Activated CD8-positive, alpha-beta T cell treated with anti-CD3 and anti-CD28 coated beads for 36 hours (primary cell): Measurements from ENCODE around the gene SH3BP4. TPM values are rescaled to one million over a fixed set of nuclear protein-coding genes. Genes with fewer than 3 reads are reported as not detected.

ENCODE experiments used
- ATAC-seq: fragments of 200-7000 bp; cut with Tn5 transposase; one replicate; pipeline ENCODE4 v1.10.0; 2021; ENCODE audit warnings: mild to moderate bottlenecking, moderate library complexity
- CTCF ChIA-PET: fragments of 350-600 bp; sonication (Branson Sonifier 250); formaldehyde crosslinking; loops from one replicate; lab custom pipeline; 2021; ENCODE audit warnings: antibody characterized with exemption; lab: Charles Lee
- POLR2A ChIA-PET: fragments of 350-600 bp; sonication (Branson Sonifier 250); formaldehyde crosslinking; loops from one replicate; lab custom pipeline; 2021; ENCODE audit warnings: antibody characterized with exemption; lab: Charles Lee
- DNase-seq: peaks from one replicate; pipeline ENCODE4 v3.0.0-alpha.2; 2020
- H3K27ac Mint-ChIP-seq: one replicate; pipeline ENCODE4 v1.8.0; 2021; ENCODE audit warnings: mild to moderate bottlenecking, mixed read lengths
- H3K27me3 Mint-ChIP-seq: one replicate; pipeline ENCODE4 v1.8.0; 2021; ENCODE audit warnings: mixed read lengths
- H3K36me3 Mint-ChIP-seq: one replicate; pipeline ENCODE4 v1.8.0; 2021; ENCODE audit warnings: low read depth, mixed read lengths
- H3K4me1 Mint-ChIP-seq: one replicate; pipeline ENCODE4 v1.8.0; 2021; ENCODE audit warnings: low read depth, mixed read lengths
- H3K4me3 Mint-ChIP-seq: one replicate; pipeline ENCODE4 v1.8.0; 2021; ENCODE audit warnings: mild to moderate bottlenecking, moderate library complexity, mixed read lengths
- H3K9me3 Mint-ChIP-seq: one replicate; pipeline ENCODE4 v1.8.0; 2021; ENCODE audit warnings: mixed read lengths
- intact Hi-C: fragments of 100-400 bp; cut with micrococcal nuclease; formaldehyde crosslinking; loops from one replicate; pipeline ENCODE4 v1.10.0; 2022
- total RNA-seq, 2 experiments: library from RNA; stranded (reverse); gene quantifications; one replicate each; pipeline ENCODE4 v1.2.3, GENCODE V29; 2021
- TF ChIP-seq, protein P1 (sequence below): fragments of 200-600 bp; IDR thresholded peaks from one replicate; pipeline ENCODE4 v1.8.0; 2022; ENCODE audit warnings: antibody characterized with exemption, mild to moderate bottlenecking

Gene SH3BP4
- total RNA-seq, 2 experiments from 2014 or later, result 0.14 to 0.54 TPM

DNA sequence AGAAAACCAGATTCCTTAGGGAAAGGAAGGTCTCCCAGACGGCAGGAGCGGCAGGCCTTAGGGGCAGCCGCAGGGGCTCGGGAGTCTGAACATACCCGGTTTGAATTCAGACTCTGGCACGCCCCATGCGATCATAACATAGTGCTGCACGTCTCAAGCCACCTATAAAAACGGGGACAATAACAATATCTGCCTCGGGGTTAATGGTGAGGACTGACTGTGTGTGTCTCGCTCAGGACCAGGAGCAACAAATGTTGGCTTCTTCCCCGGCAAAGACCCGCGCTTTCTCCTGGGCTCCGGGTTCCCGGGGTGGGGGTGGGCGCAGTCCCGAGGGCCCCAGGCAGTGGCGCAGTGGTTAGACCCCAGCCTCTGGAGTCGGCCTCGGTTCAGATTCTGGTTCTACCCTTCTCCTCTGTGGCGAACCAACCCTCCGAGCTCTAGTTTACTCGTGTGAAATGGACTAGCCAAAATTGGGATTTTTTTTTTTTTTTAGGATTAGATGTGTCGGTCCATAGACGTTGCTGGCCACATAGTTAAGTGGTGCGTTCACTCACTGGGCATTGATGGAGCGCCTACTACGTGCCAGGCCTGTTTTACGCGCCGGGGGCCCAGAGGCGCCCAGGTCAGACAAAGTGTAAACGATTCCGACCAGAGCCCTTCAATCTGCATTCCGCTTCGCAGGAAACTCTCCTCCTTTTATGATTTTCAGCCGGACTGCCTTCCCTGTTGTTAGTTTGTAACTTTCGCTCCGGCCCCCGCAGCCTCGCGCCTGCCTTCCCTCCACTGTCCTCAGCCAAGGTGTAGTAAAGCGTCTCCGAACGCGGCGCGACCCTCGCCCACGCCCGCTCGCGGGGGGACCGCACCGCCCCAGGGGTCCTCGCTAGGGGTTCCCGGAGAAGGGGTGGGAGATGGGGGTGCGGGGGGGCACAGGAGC lies 820 bp upstream of the SH3BP4 start:
- TF ChIP-seq, protein P1, sequence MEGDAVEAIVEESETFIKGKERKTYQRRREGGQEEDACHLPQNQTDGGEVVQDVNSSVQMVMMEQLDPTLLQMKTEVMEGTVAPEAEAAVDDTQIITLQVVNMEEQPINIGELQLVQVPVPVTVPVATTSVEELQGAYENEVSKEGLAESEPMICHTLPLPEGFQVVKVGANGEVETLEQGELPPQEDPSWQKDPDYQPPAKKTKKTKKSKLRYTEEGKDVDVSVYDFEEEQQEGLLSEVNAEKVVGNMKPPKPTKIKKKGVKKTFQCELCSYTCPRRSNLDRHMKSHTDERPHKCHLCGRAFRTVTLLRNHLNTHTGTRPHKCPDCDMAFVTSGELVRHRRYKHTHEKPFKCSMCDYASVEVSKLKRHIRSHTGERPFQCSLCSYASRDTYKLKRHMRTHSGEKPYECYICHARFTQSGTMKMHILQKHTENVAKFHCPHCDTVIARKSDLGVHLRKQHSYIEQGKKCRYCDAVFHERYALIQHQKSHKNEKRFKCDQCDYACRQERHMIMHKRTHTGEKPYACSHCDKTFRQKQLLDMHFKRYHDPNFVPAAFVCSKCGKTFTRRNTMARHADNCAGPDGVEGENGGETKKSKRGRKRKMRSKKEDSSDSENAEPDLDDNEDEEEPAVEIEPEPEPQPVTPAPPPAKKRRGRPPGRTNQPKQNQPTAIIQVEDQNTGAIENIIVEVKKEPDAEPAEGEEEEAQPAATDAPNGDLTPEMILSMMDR, result no peak
- Mint-ChIP-seq H3K36me3 (no peaks in the 10 kb centered on the region), H3K27ac (no peak overlapping the region), H3K9me3 (no peaks in the 10 kb centered on the region), H3K4me1 (peaks cover 2% of the 10 kb centered on the region), H3K4me3 (peak overlapping the region; percentile 62), H3K27me3 (peaks cover 51% of the 10 kb centered on the region)
- POLR2A ChIA-PET, result no interaction called here
- CTCF ChIA-PET, result no interaction called here
- intact Hi-C loops, result no loop called here
- ATAC-seq (peak; percentile 14), DNase-seq (peak; percentile 5)

DNA sequence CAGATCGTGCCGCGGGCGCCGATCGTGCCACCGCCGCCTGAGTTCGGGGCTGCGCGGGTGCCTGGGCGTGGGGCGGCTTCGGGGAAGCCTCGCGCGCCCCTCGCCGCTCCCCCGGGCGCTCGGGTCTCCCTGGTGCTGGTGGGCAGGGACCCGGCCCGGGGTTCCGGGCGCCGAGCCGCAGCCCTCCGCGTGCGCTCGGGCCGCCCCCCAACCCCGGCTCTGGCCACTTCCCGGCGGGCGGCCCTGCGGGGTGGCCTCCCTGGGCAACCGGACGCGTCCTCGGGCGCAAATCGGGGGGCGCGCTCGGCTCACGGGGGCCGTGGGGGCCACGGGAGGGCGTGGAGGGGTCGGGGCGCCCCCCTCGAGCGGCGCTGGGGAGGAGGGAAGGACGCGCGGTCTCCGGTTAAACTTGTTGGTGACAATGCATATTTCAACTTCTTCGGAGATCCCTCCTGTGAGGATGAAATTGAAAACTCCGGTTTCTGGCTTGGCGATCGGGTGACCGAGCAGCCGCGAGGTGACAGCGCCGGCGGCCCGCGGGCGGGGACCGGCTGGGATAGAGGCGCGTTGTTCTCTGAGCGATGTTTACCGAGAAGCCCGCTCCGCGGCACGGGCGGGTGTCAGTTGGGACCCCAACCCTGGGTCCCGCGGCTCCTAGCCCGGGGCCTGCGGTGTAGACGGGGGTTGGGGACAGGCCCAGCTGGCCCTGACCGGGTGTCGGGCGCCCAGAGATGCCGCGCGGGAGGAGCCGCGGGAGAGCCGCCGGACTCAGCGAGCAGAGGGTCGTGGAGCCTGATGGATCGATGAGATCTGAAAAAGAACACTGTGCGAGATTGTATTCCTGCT lies 676 bp downstream of the SH3BP4 start:
- ATAC-seq, result no peak
- intact Hi-C loops, result no loop called here
- peaks cover 2% of the 10 kb centered on the region for H3K4me1 Mint-ChIP-seq
- peaks cover 49% of the 10 kb centered on the region for H3K27me3 Mint-ChIP-seq
- TF ChIP-seq, protein P1, result no peak
- CTCF ChIA-PET, result no interaction called here
- H3K4me3 Mint-ChIP-seq, result peak overlapping the region; percentile 54
- H3K36me3 Mint-ChIP-seq, result no peaks in the 10 kb centered on the region
- peak; percentile 2 for DNase-seq
- no peak overlapping the region for H3K27ac Mint-ChIP-seq
- no peaks in the 10 kb centered on the region for H3K9me3 Mint-ChIP-seq
- POLR2A ChIA-PET, result no interaction called here

DNA sequence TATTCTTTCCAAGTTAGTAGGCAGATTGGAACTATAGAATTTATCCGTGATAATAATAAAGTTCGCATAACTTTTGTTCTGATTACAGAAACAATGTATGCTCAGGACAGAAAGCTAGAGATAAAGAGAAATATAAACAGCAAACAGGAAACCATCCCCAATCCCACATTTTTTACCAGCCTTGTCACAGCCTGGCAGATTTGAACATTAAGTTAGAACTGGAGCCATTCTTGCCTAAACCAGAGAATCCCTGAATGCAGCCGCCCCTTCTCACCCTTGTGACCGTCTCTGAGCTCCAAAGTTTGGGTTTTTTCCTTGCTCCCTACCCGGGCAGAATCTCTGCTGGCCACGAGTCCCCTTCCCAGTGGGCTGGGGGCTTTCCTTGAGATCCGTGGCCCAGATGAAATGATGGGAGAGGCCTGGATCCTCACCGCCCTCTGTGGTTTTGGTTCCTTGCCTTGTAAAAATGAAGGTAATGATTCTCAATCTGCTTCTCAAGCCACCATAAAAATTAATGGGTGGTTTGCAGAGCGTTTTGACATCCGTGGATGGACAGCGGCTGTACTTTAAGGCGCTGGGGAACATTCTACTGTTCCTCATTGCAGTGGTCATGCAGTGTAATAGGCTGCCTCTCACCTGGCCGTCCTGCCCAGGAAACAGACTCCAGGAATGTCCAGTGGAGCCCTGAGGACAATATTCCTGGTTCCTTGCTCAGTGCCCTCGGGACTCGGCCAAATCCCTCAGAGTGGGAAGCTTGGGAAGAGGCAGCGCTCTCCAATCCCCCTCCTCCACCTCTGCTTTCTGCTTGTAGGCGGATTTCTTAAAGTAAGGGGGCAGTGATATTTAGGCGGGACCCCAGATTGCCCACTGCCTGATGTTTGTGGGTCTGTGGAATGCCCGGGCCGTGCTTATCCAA lies 1.6 kb downstream of the SH3BP4 start:
- Mint-ChIP-seq H3K36me3 (no peaks in the 10 kb centered on the region), H3K4me3 (peak overlapping the region; percentile 54), H3K9me3 (no peaks in the 10 kb centered on the region), H3K4me1 (peaks cover 2% of the 10 kb centered on the region), H3K27ac (no peak overlapping the region), H3K27me3 (peaks cover 49% of the 10 kb centered on the region)
- DNase-seq (no peak), ATAC-seq (no peak)
- TF ChIP-seq, protein P1, result no peak
- ChIA-PET POLR2A (no interaction called here), CTCF (no interaction called here)
- intact Hi-C loops, result no loop called here

DNA sequence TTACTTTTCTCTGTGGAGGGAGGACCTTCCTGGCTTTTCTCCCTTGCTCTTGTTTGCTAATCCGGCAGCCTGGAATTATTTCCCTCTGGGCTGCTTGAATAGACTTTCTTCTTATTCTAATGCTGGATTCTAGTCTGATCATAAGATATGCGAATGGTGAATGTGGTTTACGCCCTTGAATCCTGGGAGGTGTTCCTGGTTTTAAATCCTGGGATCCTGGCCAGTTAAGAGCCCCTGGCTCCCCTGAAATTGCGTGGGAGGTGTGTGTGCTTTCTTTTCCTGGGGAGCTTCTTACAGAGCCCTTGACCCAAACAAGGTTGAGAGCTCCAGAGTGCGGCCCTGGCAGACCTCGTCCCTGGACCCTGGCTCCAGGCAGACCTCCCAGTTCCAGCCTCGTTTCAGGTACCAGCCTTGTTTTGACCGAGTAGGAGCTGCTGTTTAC lies 2.8 kb downstream of the SH3BP4 start:
- intact Hi-C loops, result no loop called here
- H3K4me1 Mint-ChIP-seq, result peaks cover 2% of the 10 kb centered on the region
- H3K36me3 Mint-ChIP-seq, result no peaks in the 10 kb centered on the region
- ChIA-PET CTCF (interaction anchor here (1.0 kb wide), 1 partner anchor 73 kb away, joined by 3 read pairs; no protein-coding TSS in a partner anchor), POLR2A (no interaction called here)
- no peak overlapping the region for H3K27ac Mint-ChIP-seq
- DNase-seq (no peak), ATAC-seq (no peak)
- TF ChIP-seq, protein P1, result no peak
- H3K27me3 Mint-ChIP-seq, result peaks cover 48% of the 10 kb centered on the region
- H3K4me3 Mint-ChIP-seq, result no peak overlapping the region
- no peaks in the 10 kb centered on the region for H3K9me3 Mint-ChIP-seq
